Mesodermal cell (in vitro differentiated cells): ENCODE measurements around the gene SIL1.
"Not testable (repeated sequence)": the region's sequence is repeated elsewhere in the genome, so short reads cannot be mapped to it uniquely, and the experiment has no call there.

Source experiments
- H3K27ac ChIP-seq: 2 replicates; pipeline ENCODE4 v1.7.0; 2013; ENCODE audit warnings: mild to moderate bottlenecking, low read depth, low read length, moderate library complexity; ENCODE audit not compliant: severe bottlenecking
- H3K36me3 ChIP-seq: 2 replicates; pipeline ENCODE4 v1.7.1; 2013; ENCODE audit warnings: mild to moderate bottlenecking, low read length, moderate library complexity; ENCODE audit not compliant: control insufficient read depth, insufficient read depth
- H3K4me1 ChIP-seq: one replicate; pipeline ENCODE4 v1.7.1; 2013; ENCODE audit warnings: mild to moderate bottlenecking, low read length; ENCODE audit not compliant: insufficient read depth, control insufficient read depth, poor library complexity, severe bottlenecking
- H3K4me3 ChIP-seq: 2 replicates; pipeline ENCODE4 v1.7.0; 2013; ENCODE audit warnings: low read length, control low read depth, mild to moderate bottlenecking; ENCODE audit not compliant: insufficient read depth, poor library complexity, severe bottlenecking; ENCODE audit errors: extremely low read depth
- H3K9me3 ChIP-seq: 2 replicates; pipeline ENCODE4 v1.7.1; 2013; ENCODE audit warnings: mild to moderate bottlenecking, low read length, moderate library complexity; ENCODE audit not compliant: control insufficient read depth
- WGBS, 2 experiments: methylation state at CpG; one replicate each; pipeline ENCODE4 v1.1.5; 2013; ENCODE audit warnings: missing lambda C conversion rate in 2 of 2; ENCODE audit not compliant: insufficient coverage in 2 of 2; 5-methylcytosine and 5-hydroxymethylcytosine counted together

The SIL1 gene

GRCh38 chr5:139049780-139050179 is 148.4 kb downstream of the SIL1 start:
- H3K27ac ChIP-seq, result no peak overlapping the region
- H3K4me3 ChIP-seq, result no peak overlapping the region
- no peaks in the 10 kb centered on the region for H3K36me3 ChIP-seq
- WGBS, 2 experiments, result 100% methylated on average over 1 of the region's 1 CpG; no CpG with 5 or more reads in 1 of the 2 experiments
- no peaks in the 10 kb centered on the region for H3K4me1 ChIP-seq
- H3K9me3 ChIP-seq, result no peaks in the 10 kb centered on the region

GRCh38 chr5:139046551-139046950 is 151.6 kb downstream of the SIL1 start:
- Histone ChIP-seq H3K36me3 (no peaks in the 10 kb centered on the region), H3K4me3 (no peak overlapping the region), H3K27ac (no peak overlapping the region), H3K4me1 (no peaks in the 10 kb centered on the region), H3K9me3 (no peaks in the 10 kb centered on the region)

GRCh38 chr5:139043157-139043905 is 154.8 kb downstream of the SIL1 start:
- Histone ChIP-seq H3K9me3 (no peaks in the 10 kb centered on the region), H3K36me3 (no peaks in the 10 kb centered on the region), H3K27ac (no peak overlapping the region), H3K4me1 (no peaks in the 10 kb centered on the region), H3K4me3 (no peak overlapping the region)
- WGBS, 2 experiments, result 93 to 95% methylated on average over 3 to 4 of the region's 4 CpGs

GRCh38 chr5:139040081-139040480 is 158.1 kb downstream of the SIL1 start:
- Histone ChIP-seq H3K9me3 (no peaks in the 10 kb centered on the region), H3K36me3 (no peaks in the 10 kb centered on the region), H3K4me3 (no peak overlapping the region), H3K27ac (no peak overlapping the region), H3K4me1 (no peaks in the 10 kb centered on the region)
- 88% methylated on average over 1 of the region's 1 CpG for WGBS, 2 experiments

GRCh38 chr5:139038613-139039305 is 159.4 kb downstream of the SIL1 start:
- Histone ChIP-seq H3K9me3 (no peaks in the 10 kb centered on the region), H3K27ac (no peak overlapping the region), H3K4me3 (no peak overlapping the region), H3K4me1 (no peaks in the 10 kb centered on the region), H3K36me3 (no peaks in the 10 kb centered on the region)
- WGBS, 2 experiments, result 100% methylated on average over 1 of the region's 7 CpGs; no CpG with 5 or more reads in 1 of the 2 experiments

GRCh38 chr5:139037732-139038131 is 160.4 kb downstream of the SIL1 start:
- no peaks in the 10 kb centered on the region for H3K9me3 ChIP-seq
- H3K36me3 ChIP-seq, result no peaks in the 10 kb centered on the region
- 94% methylated on average over 3 of the region's 3 CpGs; no CpG with 5 or more reads in 1 of the 2 experiments for WGBS, 2 experiments
- H3K4me1 ChIP-seq, result no peaks in the 10 kb centered on the region
- H3K27ac ChIP-seq, result no peak overlapping the region
- no peak overlapping the region for H3K4me3 ChIP-seq

- H3K36me3 ChIP-seq, H3K9me3 ChIP-seq, H3K4me1 ChIP-seq, H3K4me3 ChIP-seq, H3K27ac ChIP-seq: not testable (repeated sequence)
- 80% methylated on average over 1 of the region's 3 CpGs; no CpG with 5 or more reads in 1 of the 2 experiments for WGBS, 2 experiments
Observed at GRCh38 chr5:139036332-139036731, 161.8 kb downstream of the SIL1 start.

- no peaks in the 10 kb centered on the region for H3K9me3 ChIP-seq
- no peak overlapping the region for H3K27ac ChIP-seq
- no peaks in the 10 kb centered on the region for H3K36me3 ChIP-seq
- WGBS, 2 experiments, result 86% methylated on average over 2 of the region's 2 CpGs; no CpG with 5 or more reads in 1 of the 2 experiments
- H3K4me1 ChIP-seq, result no peaks in the 10 kb centered on the region
- H3K4me3 ChIP-seq, result no peak overlapping the region
Observed at GRCh38 chr5:139027150-139027549, 171.0 kb downstream of the SIL1 start.

GRCh38 chr5:139025651-139026050 is 172.5 kb downstream of the SIL1 start:
- Histone ChIP-seq H3K4me3 (no peak overlapping the region), H3K9me3 (no peaks in the 10 kb centered on the region), H3K4me1 (no peaks in the 10 kb centered on the region), H3K27ac (no peak overlapping the region), H3K36me3 (no peaks in the 10 kb centered on the region)
- 84 to 100% methylated on average over 1 to 2 of the region's 2 CpGs for WGBS, 2 experiments

GRCh38 chr5:139023286-139023685 is 174.9 kb downstream of the SIL1 start:
- WGBS, 2 experiments, result 92 to 98% methylated on average over 5 of the region's 8 CpGs
- no peak overlapping the region for H3K27ac ChIP-seq
- H3K36me3 ChIP-seq, result no peaks in the 10 kb centered on the region

GRCh38 chr5:139022528-139022927 is 175.6 kb downstream of the SIL1 start:
- no peaks in the 10 kb centered on the region for H3K4me1 ChIP-seq
- WGBS, 2 experiments, result 100% methylated on average over 1 of the region's 1 CpG
- H3K27ac ChIP-seq, result no peak overlapping the region
- no peaks in the 10 kb centered on the region for H3K36me3 ChIP-seq
- no peaks in the 10 kb centered on the region for H3K9me3 ChIP-seq
- no peak overlapping the region for H3K4me3 ChIP-seq

More at GRCh38 chr5:139023286-139023685, 174.9 kb downstream of the SIL1 start:
- Histone ChIP-seq H3K9me3 (no peaks in the 10 kb centered on the region), H3K4me3 (no peak overlapping the region), H3K4me1 (no peaks in the 10 kb centered on the region)
